Upper lobe of left lung (tissue), 6 donors: Measurements from ENCODE around the gene ZNF423. TPM values are rescaled to one million over a fixed set of nuclear protein-coding genes. Genes with fewer than 3 reads are reported as not detected.

Experiments used
- ATAC-seq, 2 donors: fragments of 200-7000 bp; cut with Tn5 transposase; one replicate each; pipeline ENCODE4 v1.9.1; 2022; ENCODE audit warnings: mild to moderate bottlenecking in 2 of 2, moderate library complexity in 2 of 2; ENCODE audit not compliant: low FRiP score in 2 of 2
- DNase-seq, 2 donors: peaks; one replicate each; pipeline ENCODE4 v3.0.0-alpha.2; 2019 to 2020
- H3K27ac ChIP-seq, 4 donors: fragments of 200-600 bp; sonication (generic); one replicate each; pipeline ENCODE4 v1.5.1; 2016 to 2019
- H3K27me3 ChIP-seq, 4 donors: fragments of 200-600 bp; sonication (generic); one replicate each; pipeline ENCODE4 v1.5.1; 2017 to 2019
- H3K36me3 ChIP-seq, 4 donors: fragments of 200-600 bp; sonication (generic); one replicate each; pipeline ENCODE4 v1.5.1; 2016 to 2019
- H3K4me1 ChIP-seq, 4 donors: fragments of 200-600 bp; sonication (generic); one replicate each; pipeline ENCODE4 v1.5.1; 2018 to 2019
- H3K4me3 ChIP-seq, 4 donors: fragments of 200-600 bp; sonication (generic); one replicate each; pipeline ENCODE4 v1.5.1; 2017 to 2019; ENCODE audit warnings: mild to moderate bottlenecking in 2 of 4, moderate library complexity in 1 of 4
- H3K9me3 ChIP-seq, 4 donors: fragments of 200-600 bp; sonication (generic); one replicate each; pipeline ENCODE4 v1.5.1; 2018 to 2019
- EP300 ChIP-seq, 4 donors: sonication (generic); formaldehyde crosslinking; IDR thresholded peaks; one replicate each; pipeline ENCODE4 v1.5.1; 2017; ENCODE audit warnings: antibody characterized with exemption in 4 of 4, control low read depth in 2 of 4
- POLR2A ChIP-seq, 4 donors: fragments of 450-650 bp; IDR thresholded peaks; one replicate each; pipeline ENCODE4 v1.5.1; 2016 to 2017; ENCODE audit warnings: antibody characterized with exemption in 4 of 4, mild to moderate bottlenecking in 2 of 4
- POLR2AphosphoS5 ChIP-seq, 2 donors: sonication (generic); formaldehyde crosslinking; IDR thresholded peaks; one replicate each; pipeline ENCODE4 v1.5.1; 2017; ENCODE audit warnings: antibody characterized with exemption in 2 of 2
- WGBS, 2 donors: methylation state at CpG; one replicate each; pipeline ENCODE4 v1.1.5; 2017 to 2018; 5-methylcytosine and 5-hydroxymethylcytosine counted together
- total RNA-seq, 6 donors: library from RNA; depleted of rRNA in 4 of 6; stranded (reverse); fragments of >200 nt in 4 of 6; gene quantifications; one replicate each; pipeline versions ENCODE4 v1.1.0 to v1.2.1, GENCODE V29; 2016 to 2021
- TF ChIP-seq, protein P1 (sequence below), 6 experiments: fragments of 450-650 bp in 4 of 6; fragments of 200-600 bp in 2 of 6; sonication (generic) in 2 of 6; IDR thresholded peaks; one replicate each; pipeline ENCODE4 v1.5.1; 2016 to 2019; ENCODE audit warnings: antibody characterized with exemption in 6 of 6
- donor health status: DM: no; HTN: no; CAD: no; lungs with moderate emphysema.
- donor health status: DM: no; HTN: yes; CAD: no; lungs with severe emphysema.

The ZNF423 gene
- total RNA-seq, 6 donors from 2014 or later = 4.1 to 11.4 (median 6.7) TPM

DNA sequence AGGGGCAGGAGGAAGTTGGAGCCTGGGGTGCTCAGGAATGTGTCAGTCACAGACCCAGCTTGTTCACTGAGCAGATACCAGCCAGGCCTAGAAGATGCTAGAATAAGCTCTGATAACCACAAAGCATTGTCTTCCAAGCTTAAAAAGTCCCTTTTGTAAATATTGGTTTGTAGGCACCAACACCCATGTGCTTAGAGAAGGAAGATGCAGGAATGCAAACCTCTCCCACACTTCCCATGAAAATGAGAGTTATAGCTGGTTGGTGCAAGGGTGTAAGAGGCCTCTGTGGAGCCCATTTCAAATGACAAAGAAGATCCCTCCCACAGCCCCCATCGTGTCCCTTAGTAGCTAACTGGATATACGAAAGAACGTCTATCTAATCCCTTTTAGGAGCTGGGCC is 272.0 kb downstream of the ZNF423 start:
- Histone ChIP-seq H3K27me3 (no peaks in the 10 kb centered on the region), H3K36me3 (no peaks in the 10 kb centered on the region), H3K4me3 (no peak overlapping the region), H3K9me3 (no peaks in the 10 kb centered on the region), H3K27ac (no peak overlapping the region), H3K4me1 (no peaks in the 10 kb centered on the region)
- TF ChIP-seq, protein P1, sequence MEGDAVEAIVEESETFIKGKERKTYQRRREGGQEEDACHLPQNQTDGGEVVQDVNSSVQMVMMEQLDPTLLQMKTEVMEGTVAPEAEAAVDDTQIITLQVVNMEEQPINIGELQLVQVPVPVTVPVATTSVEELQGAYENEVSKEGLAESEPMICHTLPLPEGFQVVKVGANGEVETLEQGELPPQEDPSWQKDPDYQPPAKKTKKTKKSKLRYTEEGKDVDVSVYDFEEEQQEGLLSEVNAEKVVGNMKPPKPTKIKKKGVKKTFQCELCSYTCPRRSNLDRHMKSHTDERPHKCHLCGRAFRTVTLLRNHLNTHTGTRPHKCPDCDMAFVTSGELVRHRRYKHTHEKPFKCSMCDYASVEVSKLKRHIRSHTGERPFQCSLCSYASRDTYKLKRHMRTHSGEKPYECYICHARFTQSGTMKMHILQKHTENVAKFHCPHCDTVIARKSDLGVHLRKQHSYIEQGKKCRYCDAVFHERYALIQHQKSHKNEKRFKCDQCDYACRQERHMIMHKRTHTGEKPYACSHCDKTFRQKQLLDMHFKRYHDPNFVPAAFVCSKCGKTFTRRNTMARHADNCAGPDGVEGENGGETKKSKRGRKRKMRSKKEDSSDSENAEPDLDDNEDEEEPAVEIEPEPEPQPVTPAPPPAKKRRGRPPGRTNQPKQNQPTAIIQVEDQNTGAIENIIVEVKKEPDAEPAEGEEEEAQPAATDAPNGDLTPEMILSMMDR (IDR thresholded peaks at IDR 0.05) = no peak
- TF ChIP-seq POLR2AphosphoS5 (IDR thresholded peaks at IDR 0.05) (no peak), EP300 (IDR thresholded peaks at IDR 0.05) (no peak), POLR2A (IDR thresholded peaks at IDR 0.05) (no peak)
- ATAC-seq (no peak), DNase-seq (no peak)
- WGBS, 2 donors = 80 to 88% methylated on average over 3 of the region's 3 CpGs

DNA sequence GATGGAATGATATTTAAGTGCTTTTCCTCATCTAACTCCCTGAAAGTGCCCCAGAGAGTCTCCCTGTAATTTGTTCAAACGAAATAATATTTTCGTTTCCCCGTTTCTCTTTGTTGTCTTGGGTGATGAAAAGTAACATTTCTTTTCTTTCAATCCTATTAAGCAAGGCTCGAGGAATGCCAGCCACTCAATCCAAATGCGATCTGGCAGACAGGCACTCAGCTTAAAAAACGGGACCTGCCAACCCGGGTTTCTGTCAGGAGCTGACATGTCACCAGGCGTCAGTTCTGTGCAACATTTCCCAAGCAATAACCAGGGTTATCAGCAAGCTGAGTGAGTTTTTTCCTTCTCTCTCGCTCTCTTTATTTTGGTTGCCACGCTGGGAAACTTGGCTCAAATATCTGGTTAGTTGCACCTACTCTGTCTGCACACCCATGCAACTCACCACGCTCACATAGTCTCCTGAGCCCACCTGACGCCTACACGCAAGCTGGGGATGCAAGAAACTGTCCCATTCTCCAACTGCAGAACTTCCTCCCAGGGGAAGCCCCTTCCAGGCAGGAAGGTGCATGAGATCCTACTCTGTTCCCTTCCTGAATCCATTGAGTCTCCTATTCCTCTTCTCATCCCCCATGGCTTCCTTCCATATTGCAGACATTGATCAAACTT is 274.1 kb downstream of the ZNF423 start:
- WGBS, 2 donors = 72 to 75% methylated on average over 13 of the region's 13 CpGs
- no peak overlapping the region for H3K4me3 ChIP-seq
- DNase-seq = no peak
- TF ChIP-seq, protein P1 (IDR thresholded peaks at IDR 0.05) = no peak
- TF ChIP-seq POLR2A (IDR thresholded peaks at IDR 0.05) = no peak
- H3K27ac ChIP-seq = no peak overlapping the region
- no peaks in the 10 kb centered on the region for H3K36me3 ChIP-seq
- no peaks in the 10 kb centered on the region for H3K27me3 ChIP-seq
- H3K9me3 ChIP-seq = no peaks in the 10 kb centered on the region
- no peak for ATAC-seq
- H3K4me1 ChIP-seq = no peaks in the 10 kb centered on the region

DNA sequence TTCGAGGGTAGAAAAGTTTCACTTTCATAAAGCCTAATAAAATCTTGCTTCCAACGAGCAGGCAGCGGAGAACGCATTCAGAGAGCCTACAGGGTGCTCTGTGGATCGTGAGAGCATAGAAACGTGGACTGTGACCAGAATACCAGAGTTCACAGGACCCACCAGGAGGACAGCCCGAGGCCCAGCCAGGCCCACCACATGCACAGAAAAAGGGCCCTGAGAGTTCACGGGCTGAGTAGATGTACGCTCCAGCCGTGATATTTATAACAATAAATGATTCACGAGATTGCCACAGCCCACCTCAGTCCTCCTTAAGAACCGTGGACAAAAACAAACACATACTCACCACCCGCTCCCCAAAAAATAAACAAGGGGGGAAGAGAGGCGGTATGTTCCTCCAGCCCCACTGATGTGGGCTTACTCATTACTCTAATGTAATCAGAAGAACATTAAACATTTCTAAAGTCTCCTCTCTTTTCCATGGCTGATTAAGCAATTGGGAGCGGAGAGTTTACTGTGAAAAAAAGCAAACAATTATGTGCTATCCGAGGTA is 275.1 kb downstream of the ZNF423 start:
- ATAC-seq (no peak), DNase-seq (no peak)
- H3K27me3 ChIP-seq = no peaks in the 10 kb centered on the region
- no peak overlapping the region for H3K4me3 ChIP-seq
- 72 to 75% methylated on average over 16 of the region's 16 CpGs for WGBS, 2 donors
- no peaks in the 10 kb centered on the region for H3K4me1 ChIP-seq
- H3K27ac ChIP-seq = no peak overlapping the region
- H3K9me3 ChIP-seq = no peaks in the 10 kb centered on the region
- no peaks in the 10 kb centered on the region for H3K36me3 ChIP-seq
- TF ChIP-seq POLR2AphosphoS5 (IDR thresholded peaks at IDR 0.05) = no peak
- TF ChIP-seq, protein P1 (IDR thresholded peaks at IDR 0.05) = no peak
- no peak for TF ChIP-seq EP300 (IDR thresholded peaks at IDR 0.05)
- TF ChIP-seq POLR2A (IDR thresholded peaks at IDR 0.05) = no peak

DNA sequence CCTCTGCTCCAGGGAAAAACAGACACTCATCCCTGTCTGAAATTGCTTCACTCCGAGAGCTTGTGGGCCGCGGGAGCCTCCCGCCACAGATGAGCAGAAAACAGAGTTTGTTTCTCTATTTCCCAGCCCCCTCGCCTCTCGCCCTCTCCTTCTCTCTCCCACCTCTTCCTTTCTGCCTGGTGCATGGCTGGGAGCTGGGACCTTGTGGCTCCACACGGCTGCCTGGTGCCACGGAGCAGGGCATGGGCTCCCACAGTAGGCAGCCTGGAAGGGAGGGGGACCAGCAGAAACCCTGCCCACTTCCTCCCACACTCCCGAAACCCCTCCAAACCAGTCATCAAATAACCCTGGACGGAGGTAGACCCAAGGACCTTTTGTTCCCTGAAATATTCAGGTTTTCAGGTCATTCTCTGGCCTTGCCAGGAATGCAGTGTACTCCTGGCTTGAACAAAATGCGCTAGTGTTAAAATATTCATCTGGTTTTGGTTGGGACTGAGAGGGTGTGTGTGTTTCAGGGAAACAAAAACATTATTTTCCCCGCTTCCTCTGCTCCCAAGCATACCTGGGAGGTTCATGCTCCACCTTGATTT is 277.4 kb downstream of the ZNF423 start:
- no peaks in the 10 kb centered on the region for H3K27me3 ChIP-seq
- no peak overlapping the region for H3K4me3 ChIP-seq
- ATAC-seq = no peak
- no peaks in the 10 kb centered on the region for H3K9me3 ChIP-seq
- H3K36me3 ChIP-seq = no peaks in the 10 kb centered on the region
- TF ChIP-seq POLR2A (IDR thresholded peaks at IDR 0.05) = no peak
- no peak for TF ChIP-seq EP300 (IDR thresholded peaks at IDR 0.05)
- no peak for TF ChIP-seq POLR2AphosphoS5 (IDR thresholded peaks at IDR 0.05)
- TF ChIP-seq, protein P1 (IDR thresholded peaks at IDR 0.05) = no peak
- DNase-seq = no peak
- peaks cover 0 to 6% (median 0%) of the 10 kb centered on the region in 4 donors for H3K4me1 ChIP-seq
- no peak overlapping the region for H3K27ac ChIP-seq
- WGBS, 2 donors = 78% methylated on average over 12 of the region's 12 CpGs
